Right lobe of liver (tissue), 4 donors: ENCODE results near the gene CAV1.

Source experiments
- POLR2A ChIP-seq: fragments of 450-650 bp; IDR thresholded peaks from one replicate; pipeline ENCODE4 v1.6.1; 2017; ENCODE audit warnings: antibody characterized with exemption, mild to moderate bottlenecking
- TF ChIP-seq, protein P1 (sequence below), 4 donors: fragments of 200-600 bp in 3 of 4; fragments of 450-650 bp in 1 of 4; IDR thresholded peaks; one replicate each; pipeline versions ENCODE4 v1.5.1 to v1.8.0; 2016 to 2022; ENCODE audit warnings: antibody characterized with exemption in 4 of 4, mild to moderate bottlenecking in 2 of 4
- donor health status: DM: no; HTN: no; CAD: no.
- donor health status: DM: no; HTN: no; CAD: no.
- donor health status: DM: no; HTN: yes; CAD: no.

DNA sequence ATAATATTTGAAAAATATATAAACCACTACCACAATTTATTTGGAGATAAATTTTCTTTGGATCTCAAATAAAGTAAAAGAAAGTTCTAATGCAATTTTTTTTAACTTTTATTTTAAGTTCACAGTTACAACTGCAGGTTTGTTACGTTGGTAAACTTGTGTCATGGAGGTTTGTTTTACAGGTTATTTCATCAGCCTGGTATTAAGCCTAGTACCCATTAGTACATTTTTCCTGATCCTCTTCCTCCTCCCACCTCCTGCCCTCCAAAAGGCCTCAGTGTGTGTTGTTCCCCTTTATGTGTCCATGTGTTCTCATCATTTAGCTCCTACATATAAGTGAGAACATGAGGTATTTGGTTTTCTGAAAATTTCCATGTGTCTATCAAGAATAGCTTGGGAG, 54.5 kb downstream of the CAV1 start:
- TF ChIP-seq POLR2A, result no peak
- TF ChIP-seq, protein P1, sequence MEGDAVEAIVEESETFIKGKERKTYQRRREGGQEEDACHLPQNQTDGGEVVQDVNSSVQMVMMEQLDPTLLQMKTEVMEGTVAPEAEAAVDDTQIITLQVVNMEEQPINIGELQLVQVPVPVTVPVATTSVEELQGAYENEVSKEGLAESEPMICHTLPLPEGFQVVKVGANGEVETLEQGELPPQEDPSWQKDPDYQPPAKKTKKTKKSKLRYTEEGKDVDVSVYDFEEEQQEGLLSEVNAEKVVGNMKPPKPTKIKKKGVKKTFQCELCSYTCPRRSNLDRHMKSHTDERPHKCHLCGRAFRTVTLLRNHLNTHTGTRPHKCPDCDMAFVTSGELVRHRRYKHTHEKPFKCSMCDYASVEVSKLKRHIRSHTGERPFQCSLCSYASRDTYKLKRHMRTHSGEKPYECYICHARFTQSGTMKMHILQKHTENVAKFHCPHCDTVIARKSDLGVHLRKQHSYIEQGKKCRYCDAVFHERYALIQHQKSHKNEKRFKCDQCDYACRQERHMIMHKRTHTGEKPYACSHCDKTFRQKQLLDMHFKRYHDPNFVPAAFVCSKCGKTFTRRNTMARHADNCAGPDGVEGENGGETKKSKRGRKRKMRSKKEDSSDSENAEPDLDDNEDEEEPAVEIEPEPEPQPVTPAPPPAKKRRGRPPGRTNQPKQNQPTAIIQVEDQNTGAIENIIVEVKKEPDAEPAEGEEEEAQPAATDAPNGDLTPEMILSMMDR (IDR thresholded peaks at IDR 0.05), result no peak
